Stimulated activated CD8-positive, alpha-beta memory T cell treated with anti-CD3 and anti-CD28 coated beads, Interleukin-12 subunit alpha, Interleukin-12 subunit beta, amount 100 ng/mL, for 24 hours (primary cell): Measurements from ENCODE around the gene POLR2J.
"Not testable (repeated sequence)": the region's sequence is repeated elsewhere in the genome, so short reads cannot be mapped to it uniquely, and the experiment has no call there.

Experiments
- DNase-seq: peaks from one replicate; pipeline ENCODE4 v3.0.0-alpha.2; 2020; ENCODE audit errors: extremely low read depth

Gene POLR2J

DNA sequence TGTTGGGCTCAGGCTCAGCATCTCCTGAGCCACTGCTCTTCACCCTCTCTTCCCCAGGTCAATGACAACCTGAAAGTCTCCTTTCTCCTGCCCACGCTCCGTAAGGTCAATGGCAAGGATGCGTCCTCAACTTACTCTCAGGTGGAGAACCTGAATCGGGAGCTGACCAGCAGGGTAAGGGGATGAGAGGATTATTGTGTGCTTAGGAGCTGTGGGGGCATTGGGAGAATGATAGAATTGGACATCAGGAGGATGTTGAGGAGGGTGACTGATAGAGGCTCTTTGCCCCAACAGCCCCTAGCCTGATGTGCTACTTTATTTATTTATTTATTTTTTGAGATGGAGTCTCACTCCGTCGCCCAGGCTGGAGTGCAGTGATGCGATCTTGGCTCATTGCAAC, 12.6 kb downstream of the POLR2J start:
- no peak for DNase-seq

DNA sequence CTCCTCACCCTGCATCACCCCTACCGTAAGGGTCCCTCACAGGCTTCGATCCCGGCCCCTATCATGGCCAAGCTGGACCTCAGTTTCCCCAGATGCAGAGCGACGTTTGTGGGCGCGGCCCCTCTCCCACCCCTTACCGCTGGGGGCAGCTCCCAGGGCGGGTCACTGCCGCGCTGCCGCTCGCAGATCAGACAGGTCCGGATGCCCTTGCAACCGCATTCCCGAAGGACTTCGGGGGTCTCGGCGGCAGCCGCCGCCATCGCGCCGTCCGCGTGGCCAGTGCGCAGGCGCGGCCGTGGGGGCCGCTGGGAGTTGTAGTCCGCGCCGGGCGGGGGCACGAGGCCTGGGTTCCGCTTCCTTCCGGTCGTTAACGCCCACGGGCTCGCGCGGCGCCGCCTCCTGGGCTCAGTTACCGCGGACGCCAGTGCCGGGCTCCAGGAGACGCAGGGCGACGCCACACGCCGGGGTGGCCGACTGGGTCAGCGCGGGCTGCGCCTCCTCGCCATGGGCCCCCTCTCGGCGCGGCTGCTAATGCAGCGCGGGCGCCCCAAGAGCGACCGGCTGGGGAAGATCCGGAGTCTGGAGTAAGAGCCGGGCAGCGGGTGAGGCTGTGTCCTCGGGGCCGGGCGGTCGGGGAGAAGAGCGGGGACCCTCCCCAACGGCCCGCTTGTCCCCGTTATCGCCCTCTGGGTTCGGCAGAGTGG, 14.0 kb downstream of the POLR2J start, which contains the start of the genes ALKBH4 and LRWD1:
Gene ALKBH4, minus strand, starts transcription at position 287 of the 704 bp plus-strand sequence. Its CDS starts 27 bp downstream, at position 260.
Gene LRWD1, plus strand, starts transcription at position 408 of the 704 bp plus-strand sequence. Its CDS starts 97 bp downstream, at position 505.
- DNase-seq: peak; percentile 94

DNA sequence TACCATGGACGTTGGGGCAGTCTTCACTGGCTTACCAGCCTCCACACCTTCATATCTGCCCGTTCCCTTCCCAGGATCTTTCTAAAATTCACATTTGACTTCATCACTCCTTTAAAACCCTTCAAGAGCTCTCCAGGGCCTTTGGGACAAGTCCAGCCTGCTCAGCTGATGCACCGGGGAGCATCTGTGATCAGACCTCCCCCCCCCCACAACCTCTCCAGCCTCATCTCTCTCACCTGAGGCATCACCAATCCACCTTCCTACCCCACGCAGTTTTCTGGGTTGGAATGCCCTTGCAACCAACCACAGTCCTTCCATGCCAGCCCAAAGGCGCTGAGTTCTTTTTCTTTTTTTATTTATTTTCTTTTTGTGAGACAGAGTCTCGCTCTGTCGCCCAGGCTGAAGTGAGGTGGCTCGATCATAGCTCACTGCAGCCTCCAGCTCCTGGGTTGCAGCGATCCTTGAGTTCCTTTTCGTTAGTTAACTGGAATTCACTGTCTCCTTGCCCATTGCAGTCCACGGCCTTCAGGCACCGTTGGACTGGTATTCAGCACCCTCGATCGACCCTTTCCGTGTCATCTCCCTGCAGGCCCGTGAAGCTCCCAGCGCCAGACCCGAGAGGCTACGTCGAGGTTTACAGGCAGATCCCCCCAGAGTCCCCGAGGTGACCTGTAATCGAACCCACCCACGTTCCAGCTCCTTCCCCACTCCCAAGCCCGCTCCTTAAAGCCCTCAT, 14.7 kb downstream of the POLR2J start:
- DNase-seq: no peak

DNA sequence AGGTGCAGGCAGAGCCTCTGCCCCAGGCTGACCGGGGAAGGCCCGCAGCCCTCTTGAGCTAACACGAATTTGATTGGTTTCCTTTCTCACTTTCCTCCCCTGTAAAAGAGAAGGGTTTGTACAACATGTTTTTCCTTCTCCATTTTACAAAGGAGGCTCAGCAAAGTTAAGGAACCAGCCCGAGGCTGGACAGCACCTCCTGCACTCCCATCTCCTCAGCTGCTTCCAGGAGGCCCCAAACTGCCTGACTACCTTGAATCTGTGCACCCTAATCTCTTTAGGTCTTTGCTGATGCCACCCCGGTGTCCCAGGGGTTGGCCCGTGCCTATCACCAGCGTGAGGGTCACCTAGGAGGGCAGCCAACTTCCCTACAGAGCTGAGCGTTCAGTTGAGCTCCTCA, 18.3 kb downstream of the POLR2J start:
- no peak for DNase-seq

DNA sequence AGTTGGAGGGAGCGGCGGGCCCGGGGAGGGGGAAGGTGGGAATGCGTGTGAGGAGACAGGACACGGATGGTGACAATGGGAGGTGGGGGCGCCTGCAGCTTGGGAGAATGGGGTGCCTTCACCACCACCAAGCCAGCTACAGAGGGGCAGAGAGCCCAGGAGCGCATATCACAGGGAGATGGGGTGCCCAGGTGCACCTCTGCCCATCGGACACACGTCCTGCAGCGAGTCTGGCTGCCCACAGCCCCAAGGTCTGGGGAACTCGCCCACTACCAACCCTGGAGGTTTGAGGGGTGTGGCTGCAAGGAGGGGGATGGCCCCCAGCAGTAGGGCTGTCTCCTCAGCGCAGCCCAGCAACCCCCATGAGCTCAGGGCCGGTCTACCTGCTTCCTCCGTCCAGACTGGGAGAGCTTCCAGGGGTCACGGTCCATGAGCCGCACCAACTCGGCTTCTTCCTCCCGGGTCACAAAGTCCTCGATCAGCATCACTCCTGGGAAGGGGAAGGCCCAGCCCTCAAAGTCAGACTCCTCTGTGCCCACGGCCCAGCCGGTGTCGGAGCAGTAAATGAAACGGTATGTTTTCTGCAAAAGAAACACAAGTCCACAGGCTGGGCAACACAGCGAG, 19.4 kb downstream of the POLR2J start:
- no peak for DNase-seq

DNA sequence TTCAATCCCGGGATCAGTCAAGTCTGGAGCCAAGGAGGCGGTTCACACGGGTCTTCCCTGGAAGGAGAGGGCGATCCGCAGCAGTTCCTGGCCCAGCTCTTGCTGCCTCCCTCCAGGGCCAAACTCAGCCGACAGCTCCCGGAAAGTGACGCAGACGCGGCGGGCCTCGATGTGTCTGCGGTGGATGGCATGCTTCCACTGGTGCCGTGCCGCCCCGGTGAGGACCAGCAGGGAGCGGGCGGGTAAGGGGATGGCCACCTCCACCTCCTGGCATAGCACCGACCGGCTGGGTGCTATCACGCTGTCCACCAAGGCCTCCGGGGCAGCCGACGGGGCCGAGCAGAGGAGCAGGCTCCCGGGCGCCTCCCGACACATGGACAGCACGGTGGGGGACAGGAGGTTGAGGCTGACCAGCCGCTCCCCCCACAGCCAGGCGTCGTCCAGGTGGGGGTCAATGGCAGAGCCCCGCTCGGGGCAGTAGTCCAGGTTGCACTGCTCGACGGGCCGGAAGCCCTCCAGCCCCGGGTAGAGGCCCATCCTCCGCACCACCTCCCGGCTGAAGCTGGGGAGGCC, 21.3 kb downstream of the POLR2J start:
- no peak for DNase-seq

DNA sequence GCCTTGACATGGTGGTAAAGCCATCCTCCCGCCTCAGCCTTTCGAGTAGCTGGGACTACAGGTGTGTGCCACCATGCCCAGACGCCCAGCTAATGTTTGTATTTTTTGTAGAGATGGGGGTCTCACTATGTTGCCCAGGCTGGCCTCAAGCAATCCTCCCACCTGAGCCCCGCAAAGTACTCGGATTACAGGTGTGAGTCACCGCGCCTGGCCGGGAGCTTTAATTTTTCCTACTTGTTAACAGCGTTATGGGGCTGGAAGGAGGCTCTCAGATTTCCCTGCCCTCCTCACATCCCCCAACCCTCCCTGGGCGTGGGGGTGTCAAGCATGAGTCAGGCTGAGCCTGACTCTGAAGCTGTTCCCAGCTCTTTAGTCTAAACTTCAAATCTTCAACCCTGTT, 22.4 kb downstream of the POLR2J start:
- no peak for DNase-seq

DNA sequence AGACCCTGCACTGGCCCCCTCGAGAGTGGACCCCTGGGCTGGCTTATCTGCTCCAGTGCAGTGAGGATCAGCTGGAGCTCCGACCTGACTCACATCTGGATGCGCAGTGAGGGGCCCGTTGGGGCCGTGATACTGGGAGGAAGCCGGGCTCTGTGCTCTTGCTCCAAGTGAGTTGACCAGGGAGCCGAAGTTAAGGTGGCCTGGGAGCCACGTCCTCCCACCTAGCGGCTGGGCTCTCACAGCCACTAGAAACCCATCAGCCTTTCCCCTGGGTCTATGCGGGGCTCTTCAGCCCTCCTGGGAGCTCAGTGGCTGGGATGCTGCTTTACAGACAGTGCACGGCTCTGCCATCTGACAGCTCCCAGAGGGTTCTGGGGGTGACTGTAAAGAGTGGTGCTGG, 23.1 kb downstream of the POLR2J start:
- no peak for DNase-seq

DNA sequence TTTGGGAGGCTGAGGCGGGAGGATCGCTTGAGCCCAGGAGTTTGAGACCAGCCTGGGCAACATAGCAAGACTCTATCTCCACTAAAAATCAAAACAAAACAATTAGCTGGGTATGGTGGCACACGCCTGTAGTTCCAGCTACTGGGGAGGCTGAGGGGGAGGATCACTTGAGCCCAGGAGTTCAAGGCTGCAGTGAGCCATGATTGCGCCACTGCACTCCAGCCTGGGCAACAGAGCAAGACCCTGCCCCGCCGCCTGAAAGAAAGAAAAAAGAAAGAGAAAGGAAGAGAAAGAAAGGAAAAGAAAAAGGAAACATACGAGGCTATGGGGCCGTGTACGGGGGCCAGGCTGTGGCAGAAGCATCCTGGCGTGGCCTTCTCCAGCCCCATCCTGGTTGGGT, 23.8 kb downstream of the POLR2J start:
- not testable (repeated sequence) for DNase-seq

DNA sequence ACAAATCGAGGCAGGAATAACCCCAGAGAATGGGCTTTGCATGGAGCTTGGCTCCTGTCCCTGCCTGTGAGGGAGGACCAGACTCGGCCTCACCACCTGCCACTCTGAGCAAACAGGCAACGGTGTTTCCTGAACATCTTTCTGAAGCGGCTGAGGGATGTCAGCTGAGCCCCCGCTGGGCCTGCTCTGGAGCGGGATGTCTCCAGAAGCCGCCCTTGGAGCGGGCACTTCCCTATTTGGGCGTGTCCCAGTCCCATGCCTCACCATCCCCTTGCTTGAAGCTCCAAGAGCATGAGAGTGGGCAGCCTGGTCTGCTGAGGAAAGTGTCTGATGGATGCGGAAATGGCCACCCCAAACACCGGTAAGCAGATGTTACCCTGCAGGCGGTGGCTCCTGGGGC, 24.3 kb downstream of the POLR2J start:
- no peak for DNase-seq

DNA sequence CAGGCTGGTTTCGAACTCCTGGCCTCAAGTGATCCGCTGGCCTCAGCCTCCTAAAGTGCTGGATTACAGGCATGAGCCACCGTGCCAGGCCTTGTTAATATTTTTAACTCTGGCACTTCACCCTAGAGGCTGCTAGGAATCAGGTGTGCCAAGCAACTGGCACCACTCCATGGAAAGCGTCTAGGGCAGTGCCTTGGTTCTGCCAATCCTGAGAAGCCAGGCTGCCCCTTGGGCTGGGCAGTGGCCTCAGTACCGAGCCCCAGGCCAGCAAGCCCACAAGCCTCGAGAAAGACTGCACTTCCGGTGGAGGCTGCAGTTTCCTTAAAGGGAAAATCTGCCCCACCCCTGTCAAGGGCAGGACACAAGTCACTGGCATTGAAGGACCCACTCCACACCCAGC, 25.4 kb downstream of the POLR2J start:
- DNase-seq: no peak

DNA sequence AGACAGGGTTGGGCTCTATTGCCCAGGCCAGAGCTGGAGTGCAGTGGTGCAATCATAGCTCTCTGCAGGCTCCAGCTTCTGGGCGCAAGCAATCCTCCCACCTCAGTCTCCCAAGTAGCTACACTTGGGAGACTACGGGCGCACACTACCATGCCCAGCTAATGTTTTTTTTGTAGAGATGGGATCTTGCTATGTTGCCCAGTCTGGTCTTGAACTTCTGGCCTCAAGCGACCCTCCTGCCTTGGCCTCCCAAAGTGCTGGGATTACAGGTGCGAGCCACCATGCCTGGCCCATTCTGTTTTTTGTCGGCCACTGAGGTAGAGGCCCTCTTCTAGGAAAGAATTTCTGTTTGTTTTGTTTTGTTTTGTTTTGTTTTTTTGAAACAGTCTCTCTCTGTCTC, 26.3 kb downstream of the POLR2J start:
- no peak for DNase-seq

DNA sequence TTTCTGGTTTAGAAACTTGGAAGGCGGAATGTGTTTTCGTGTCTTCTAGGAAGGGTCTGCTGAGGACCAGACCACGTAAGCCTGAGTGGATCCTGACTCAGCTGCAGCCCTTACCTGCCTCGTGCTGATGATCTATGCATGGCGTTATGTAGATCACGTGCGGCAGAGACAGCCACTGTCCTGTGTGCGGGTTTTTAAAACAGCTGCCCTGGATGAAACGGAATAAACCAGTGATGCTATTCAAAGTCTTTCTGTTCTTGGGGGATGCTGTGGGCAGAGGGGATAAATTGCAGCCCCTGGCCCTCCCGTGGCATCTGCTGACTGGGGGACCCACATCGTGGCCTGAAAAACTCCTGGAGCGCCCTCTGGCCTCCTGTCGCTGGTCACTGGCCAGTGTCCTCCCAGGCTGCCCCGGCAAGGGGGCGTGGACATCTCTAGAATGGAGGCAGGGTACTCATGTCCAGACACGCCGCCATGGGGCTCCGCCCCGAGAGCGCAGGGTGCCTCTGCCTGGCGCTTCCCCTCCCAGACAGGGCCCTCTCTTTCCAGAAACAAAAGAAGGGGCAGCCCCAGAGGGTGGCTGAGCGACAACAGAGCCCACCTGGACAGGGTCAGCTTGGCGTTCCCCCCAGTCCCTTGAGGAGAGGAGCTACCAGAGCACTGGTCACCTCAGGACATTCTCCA, 27.2 kb downstream of the POLR2J start:
- DNase-seq: no peak

DNA sequence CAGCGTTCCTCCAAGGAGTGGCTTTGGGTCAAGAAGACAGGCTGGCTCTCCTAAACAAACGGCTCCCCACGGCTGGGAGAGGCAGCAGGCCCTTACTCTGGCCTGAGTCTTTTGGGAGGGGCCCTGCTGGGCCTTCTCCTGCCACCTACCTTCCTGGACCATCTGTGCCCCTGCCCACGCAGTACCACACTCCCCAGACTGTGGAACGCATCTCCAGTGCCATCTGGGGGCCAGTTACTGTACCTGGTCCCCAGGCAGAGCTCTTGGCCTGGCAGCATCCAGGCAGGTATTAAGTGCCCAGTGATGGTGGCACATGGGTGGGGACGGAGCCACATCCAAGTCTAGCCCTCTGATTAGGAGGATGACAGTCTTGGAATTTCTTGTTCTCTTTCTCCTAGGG, 28.5 kb downstream of the POLR2J start:
- DNase-seq: no peak

DNA sequence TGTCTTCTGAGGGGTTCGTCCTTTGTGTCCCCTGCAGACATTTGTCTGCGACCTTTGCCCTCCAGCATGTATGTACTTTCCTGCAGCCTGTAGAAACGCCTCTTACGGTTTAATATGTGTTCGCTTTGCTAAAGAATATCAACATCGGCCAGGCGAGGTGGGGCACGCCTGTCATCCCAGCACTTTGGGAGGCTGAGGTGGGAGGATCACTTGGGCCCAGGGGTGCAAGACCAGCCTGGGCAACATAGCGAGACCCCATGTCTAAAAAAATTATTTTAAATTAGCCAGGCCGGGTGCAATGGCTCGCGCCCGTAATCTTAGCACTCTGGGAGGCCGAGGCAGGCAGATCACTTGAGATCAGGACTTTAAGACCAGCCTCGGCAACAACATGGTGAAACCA, 29.6 kb downstream of the POLR2J start:
- DNase-seq: no peak

DNA sequence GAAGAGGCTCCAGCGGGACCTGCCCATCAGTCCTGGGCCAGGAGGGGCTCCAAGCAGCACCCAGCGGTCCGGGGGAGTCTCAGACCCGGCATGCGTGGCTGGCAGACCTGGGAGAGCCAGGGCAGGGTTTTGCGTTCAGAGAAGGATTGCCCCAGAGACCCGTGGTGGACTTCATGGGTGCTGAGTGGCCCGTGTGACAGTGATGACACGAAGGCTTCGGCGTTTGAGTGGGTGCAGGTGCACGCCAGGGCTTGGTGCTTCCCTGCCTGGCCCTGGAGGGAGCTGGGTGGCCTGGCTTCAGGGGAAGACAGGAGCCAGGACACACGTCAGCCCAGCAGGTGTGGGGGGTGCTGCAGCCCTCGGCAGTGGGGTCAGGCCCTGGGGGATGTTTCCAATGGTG, 31.4 kb downstream of the POLR2J start:
- no peak for DNase-seq

DNA sequence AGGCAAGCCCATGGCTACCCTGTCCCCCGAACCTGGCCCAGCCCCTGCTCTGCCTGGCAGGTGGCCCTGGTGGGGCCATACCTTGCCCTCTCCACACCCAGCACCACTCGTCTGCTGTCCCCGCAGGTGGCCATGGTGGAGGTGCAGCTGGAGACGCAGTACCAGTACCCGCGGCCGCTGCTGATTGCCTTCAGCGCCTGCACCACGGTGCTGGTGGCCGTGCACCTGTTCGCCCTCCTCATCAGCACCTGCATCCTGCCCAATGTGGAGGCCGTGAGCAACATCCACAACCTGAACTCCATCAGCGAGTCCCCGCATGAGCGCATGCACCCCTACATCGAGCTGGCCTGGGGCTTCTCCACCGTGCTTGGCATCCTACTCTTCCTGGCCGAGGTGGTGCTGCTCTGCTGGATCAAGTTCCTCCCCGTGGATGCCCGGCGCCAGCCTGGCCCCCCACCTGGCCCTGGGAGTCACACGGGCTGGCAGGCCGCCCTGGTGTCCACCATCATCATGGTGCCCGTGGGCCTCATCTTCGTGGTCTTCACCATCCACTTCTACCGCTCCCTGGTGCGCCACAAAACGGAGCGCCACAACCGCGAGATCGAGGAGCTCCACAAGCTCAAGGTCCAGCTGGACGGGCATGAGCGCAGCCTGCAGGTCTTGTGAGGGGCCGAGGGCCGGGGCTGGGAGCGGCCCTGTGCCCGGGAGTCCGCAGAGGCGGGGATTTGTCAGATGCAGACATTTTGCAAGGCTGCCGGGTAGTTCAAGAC, 32.1 kb downstream of the POLR2J start:
- DNase-seq: no peak

DNA sequence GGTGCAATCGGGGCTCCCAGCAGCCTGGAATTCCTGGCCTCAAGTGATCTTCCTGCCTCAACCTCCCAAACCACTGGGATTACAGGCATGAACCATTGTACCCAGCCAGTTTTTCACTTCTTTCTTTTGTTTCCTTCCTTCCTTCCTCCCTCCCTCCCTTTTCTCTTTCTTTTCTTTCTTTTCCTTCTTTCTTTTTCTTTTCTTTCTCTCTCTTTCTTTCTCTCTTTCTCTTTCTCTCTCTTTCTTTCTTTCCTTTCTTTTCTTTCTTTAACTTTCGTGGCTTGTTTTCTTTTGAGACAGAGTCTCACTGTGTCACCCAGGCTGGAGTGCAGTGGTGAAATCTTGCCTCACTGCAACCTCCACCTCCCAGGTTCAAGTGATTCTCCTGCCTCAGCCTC, 33.0 kb downstream of the POLR2J start:
- DNase-seq: no peak

DNA sequence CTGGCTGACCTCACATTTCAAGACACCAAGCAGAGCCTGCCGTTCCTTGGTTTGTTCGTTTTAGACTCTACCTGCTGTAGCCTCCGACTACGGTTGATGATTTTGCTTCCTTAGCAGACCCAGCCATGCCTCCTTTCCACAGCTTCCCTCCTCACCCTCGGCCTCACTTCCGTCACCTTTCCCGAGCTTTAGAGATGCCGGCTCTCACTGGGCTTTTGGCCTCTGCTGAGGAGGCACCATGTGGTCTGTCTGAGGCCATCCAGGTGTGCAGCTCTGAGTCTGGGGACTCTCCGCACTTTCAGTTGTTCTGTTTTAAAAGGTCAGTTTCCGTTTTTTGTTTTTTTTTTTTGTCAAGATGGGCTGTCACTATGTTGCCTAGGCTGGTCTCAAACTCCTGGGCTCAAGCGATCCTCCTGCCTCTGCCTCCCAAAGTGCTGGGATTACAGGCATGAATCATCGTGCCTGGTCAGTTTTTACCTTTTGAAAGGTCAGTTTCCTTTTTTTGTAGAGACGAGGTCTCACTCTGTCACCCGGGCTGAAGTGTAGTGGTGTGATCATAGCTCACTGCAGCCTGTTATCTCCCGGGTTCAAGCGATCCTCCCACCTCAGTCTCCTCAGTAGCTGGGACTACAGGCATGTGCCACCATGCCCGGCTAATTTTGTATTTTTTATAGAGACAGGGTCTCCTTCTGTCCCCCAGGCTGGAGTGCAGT, 33.6 kb downstream of the POLR2J start:
- DNase-seq: no peak

DNA sequence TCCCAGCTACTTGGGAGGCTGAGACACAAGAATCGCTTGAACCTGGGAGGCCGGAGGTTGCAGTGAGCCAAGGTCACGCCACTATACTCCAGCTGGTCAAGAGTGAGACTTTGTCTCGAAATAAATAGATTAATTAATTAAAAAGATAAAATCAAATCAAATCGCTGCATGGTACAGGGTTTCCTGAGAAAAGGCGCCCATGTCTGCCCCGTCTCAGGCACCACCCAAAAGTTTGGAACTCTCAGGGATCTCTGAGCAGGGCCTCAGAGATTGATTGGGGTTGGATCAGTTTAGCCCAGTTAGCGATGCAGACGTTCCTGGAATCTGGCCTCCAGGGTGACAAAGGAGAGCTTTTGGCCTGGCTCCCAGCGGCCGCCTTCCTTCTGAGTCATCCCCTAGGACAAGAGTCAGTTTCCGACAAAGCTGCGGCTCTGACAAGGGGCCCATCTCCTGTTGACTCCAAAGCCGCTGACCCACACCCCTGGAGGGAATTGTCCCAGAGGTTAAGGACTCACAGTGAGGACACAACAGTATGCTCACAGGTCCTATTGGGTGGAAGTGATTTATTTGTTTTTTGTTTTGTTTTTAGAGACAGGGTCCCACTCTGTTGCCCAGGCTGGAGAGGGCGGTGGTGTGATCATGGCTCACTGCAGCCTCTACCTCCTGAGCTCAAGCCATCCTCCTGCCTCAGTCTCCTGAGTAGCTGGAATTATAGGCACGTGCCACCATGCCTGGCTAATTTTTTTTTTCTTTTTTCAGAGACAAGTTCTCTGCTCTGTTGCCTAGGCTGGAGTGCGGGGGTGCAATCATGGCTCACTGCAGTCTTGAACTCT, 38.5 kb downstream of the POLR2J start:
- no peak for DNase-seq
